HG02798 (cell line): ENCODE results near the gene ZNF592.

ENCODE experiments used
- ATAC-seq: cut with Tn5 transposase; IDR thresholded peaks from one replicate; pipeline ENCODE4 v1.9.1; 2021; ENCODE audit warnings: mild to moderate bottlenecking; ENCODE audit not compliant: unreplicated experiment, poor library complexity

The ZNF592 gene

GRCh38 chr15:84824260-84825007, 76.0 kb downstream of the ZNF592 start:
- no peak for ATAC-seq

- no peak for ATAC-seq
Observed at GRCh38 chr15:84826369-84826823, 78.0 kb downstream of the ZNF592 start.

- ATAC-seq = no peak
Observed at GRCh38 chr15:84827246-84827645, 78.9 kb downstream of the ZNF592 start.

DNA sequence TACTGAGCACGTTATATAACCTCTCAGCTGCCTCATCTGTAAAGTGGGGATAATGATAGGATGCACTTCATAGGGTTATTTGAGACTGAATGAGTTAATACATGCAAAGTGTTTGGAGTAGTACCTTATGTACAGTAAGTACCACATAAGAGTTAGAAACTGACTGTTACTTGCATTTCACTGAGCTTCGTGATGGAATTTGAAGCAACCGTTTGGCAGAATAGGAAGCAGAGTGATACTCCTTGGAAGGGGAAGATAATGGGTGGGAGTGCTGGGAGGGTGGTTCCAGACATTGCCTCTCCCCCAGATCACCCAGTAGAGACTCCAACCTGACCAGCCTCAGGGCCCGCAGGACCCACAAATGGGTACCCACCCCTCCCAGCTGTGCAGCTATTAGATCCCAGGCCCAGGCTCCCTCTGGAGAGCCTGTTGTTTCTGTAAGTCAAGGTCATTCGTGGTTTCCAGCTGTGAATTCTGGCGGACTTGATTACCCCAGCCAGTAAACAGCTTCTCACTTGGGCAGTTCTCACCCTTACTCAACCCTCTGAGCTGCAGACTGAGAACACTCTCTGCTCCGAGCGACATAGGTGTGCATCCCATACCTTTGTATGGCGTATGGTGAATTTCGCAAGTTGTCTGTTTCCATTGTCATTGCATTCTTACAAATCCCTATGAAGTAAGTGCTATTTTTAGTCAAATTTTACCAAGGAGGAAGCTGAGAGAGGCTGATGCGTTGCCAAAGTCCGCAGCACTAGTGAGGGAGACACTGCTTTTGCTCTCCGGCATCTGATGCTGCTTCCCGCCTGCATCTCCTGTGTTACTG, 79.9 kb downstream of the ZNF592 start:
- no peak for ATAC-seq

DNA sequence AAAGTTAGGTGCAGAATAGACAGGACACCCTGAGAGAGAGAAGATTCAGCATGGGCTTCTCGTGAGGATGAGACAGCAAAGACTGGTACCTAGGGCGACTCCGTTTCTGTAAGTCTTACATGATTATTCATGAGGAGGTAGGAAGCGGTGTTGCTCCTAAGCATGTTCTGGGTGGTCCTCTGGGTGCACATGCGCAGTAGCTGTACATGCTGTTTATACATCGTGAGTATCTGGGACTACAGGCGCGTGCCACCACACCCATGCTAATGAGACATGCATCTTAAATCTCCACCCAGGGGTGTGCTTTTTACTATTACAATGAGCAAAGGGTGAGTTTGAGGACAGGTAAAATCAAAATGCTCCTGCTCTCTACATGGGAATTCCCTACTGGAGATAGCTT, 81.0 kb downstream of the ZNF592 start:
- no peak for ATAC-seq

DNA sequence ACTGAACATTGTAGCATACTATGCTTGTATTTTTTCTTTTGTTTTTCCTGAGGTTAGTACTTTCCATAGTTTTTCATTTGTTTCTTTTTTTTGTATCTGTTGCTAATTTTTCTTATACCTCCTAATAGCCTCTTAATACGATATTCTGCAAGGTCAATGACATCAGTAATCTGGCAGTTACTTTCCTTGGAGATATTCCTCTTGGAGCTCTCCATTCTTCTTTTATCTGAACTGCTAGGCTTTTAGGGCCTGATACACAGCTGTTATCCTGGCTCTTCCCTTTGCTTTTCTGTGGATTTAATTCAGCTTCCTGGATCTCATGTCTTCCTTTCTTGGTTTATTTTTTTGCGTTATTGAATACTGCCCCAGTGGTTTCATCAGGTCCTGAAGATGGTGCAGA, 81.6 kb downstream of the ZNF592 start:
- ATAC-seq = no peak

DNA sequence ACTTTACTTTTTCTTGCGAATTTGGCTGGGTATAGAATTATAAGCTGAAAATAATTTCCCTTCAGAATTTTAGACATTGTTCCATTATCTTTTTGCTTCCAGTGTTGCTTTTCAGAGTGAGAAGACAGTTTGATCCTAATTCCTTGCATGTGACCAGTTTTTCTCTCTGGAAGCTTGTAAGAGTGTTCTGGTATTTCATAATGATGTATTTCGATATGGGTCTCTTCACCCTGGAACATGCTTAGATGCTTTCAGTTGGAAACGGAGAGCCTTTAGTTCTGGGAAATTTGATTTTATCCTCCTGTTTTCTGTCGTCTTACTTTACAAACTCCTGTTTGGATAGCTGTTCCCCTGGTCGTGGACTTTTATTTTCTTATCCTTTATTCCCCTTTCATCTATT, 82.6 kb downstream of the ZNF592 start:
- no peak for ATAC-seq

GRCh38 chr15:84831613-84832012, 83.2 kb downstream of the ZNF592 start:
- no peak for ATAC-seq

DNA sequence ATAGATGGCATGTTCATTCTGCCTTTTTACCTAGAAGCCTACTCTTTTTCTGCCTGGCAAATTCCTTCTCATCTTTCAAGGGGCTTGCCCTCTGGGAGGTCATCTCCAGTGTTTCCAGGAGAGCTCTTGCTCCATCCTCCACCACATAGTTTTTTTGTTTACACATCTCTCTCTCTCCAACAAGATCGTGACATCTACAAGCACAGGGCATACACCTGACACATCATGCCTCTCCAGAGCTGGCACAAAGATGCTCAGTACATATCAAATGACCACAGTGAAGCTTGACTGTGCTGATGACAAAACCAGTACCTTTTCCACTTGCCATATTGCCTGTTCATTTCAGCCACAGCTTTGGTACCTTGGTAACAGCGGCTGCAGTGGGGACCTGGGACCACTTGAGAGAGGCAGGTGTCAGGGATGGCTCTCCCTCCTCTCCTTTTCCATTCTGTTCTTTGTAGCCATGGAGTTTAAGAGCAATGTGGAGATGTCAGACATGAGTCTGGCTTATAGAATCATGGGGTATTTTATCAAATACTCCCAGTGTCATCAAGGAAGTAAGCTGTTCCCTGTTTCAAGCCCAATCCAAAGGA, 84.2 kb downstream of the ZNF592 start:
- ATAC-seq = no peak

- ATAC-seq = no peak
Observed at GRCh38 chr15:84833447-84834228, 85.2 kb downstream of the ZNF592 start.

DNA sequence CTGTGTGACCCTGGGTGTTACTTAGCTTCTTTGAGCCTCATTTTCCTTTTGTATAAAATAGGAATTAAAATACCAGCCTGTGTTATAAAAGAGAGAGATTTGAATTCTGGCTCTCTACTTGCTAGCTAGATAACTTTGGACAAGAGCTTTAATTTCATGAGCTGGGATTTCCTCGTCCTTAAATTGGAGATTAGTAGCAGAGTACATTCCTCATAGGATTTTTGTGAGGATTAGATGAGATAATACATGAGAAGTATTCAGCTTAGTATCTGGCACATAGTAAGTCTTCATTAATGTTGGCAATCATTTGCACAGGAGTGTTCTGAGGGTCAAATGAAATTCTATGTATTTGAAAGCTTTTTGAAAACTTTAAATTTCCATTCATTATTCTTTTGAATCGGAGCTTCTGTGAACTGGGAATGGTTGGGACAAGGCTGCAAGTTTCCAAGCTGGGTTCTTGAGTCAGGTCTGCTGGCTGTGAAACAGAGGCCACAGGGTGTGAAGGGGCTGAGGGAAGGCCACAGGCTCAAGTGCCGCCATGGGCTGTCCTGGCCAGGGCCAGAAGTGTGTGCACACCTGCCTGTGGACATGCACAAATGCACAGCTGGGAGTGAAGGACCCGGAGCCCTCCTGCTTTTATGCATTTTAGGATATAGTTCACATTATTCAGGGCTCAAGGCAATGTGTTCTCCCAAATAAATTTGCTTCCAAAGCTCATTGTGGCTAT, 86.0 kb downstream of the ZNF592 start:
- ATAC-seq = no peak

DNA sequence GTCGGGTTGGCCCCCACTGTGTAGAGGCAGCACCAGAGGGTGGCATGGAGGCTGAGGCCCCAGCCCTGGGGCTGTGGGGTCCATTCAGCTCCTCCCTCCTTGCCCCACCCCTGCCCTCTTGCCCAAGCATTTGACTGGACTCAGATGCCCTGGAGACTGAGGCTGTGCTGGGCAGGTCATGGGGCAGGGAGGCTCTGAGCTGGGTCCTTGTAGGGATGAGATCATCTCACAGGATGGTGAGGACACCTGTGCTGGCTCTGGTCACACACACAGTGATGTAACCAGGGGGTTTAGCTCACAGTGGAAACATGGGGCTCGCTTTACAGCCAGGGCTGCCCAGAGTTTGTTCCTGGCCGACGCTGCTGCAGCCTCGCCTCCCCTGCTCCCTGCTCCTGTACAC, 86.6 kb downstream of the ZNF592 start:
- no peak for ATAC-seq

DNA sequence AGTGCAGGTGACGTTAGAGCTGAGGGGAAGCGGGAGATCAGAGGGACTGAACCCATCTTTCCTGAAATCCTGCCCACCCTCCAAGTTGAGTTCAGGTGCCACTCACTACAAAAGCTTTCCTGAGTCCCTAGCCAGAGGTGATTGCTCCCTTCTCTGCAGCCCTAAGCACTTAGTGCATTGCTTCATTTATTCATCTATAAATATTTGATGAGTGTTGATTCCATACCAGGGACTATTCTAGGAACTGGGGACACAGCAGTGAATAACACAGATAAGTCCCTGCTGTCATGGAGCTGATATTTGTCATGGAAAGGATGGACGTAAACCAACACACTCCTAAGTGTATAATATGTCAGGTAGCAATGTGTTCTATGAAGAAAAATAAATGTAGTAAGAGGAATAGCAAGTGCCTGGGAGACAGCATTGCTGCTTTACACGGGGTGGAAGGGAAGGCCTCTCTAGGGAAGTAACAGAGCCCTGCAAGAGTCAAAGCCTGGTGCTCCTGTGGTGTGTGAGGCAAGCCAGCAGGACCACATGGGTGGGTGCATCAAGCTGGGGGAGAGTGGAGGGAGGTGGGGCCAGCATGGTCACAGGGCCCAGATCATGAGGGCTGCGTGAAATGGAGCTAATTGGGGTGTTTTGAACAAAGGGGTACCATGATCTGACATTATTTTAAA, 87.4 kb downstream of the ZNF592 start:
- no peak for ATAC-seq

GRCh38 chr15:84836844-84837243, 88.5 kb downstream of the ZNF592 start:
- ATAC-seq = no peak

DNA sequence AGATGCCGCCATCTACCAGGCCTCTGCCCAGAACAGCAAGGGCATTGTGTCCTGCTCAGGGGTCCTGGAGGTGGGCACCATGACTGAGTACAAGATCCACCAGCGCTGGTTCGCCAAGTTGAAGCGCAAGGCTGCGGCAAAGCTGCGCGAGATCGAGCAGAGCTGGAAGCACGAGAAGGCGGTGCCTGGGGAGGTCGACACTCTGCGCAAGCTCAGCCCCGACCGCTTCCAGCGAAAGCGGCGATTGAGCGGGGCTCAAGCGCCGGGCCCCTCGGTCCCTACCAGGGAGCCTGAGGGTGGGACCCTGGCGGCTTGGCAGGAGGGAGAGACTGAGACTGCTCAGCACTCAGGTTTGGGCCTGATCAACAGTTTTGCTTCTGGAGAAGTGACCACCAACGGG, 91.3 kb downstream of the ZNF592 start:
- no peak for ATAC-seq

DNA sequence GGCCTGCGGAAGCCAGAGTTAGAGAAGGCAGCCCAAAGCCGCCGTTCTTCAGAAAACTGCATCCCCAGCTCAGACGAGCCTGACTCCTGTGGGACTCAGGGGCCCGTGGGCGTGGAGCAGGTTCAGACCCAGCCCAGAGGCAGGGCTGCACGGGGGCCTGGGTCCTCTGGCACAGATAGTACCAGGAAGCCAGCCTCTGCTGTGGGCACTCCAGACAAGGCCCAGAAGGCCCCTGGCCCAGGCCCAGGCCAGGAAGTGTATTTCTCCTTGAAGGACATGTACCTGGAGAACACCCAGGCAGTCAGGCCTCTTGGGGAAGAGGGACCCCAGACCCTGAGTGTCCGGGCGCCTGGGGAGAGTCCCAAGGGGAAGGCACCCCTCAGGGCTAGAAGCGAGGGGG, 91.9 kb downstream of the ZNF592 start:
- no peak for ATAC-seq

DNA sequence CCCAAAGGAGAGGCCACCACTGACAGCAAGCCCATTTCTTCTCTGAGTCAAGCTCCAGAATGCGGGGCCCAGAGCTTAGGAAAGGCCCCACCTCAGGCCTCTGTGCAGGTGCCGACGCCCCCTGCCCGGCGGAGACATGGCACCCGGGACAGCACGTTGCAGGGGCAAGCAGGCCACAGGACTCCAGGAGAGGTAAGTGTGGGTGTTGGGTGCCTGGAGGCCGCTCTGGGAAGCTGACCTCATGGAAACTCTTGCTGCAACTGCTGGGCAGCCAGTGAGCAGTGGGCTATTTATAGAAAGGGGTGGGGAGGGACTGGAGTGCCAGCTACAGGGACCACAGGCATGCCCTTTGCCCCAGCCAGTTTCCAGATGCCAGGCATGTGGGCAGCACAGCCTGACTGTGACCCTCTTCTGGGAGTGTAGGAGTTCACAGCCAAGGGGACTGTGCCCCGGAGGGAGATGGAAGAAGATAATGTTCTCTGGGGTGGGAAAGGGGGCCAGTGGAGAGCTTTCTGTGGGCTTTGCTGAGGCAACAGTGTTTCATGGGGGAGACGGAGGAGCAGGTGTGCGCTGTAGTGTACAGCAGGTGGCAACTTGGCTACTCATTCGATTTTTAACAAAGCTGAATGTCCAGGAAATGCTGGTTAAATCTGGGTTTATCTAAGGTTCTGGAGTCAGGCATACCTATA, 92.5 kb downstream of the ZNF592 start:
- ATAC-seq = no peak

- no peak for ATAC-seq
Observed at GRCh38 chr15:84842781-84843180, 94.4 kb downstream of the ZNF592 start.

- ATAC-seq = no peak
Observed at GRCh38 chr15:84844964-84845363, 96.6 kb downstream of the ZNF592 start.
